Activated CD4-positive, alpha-beta T cell treated with anti-CD3 and anti-CD28 coated beads, Interleukin-2, Interleukin-4, amounts not matched to agents 100 ng/mL and 50 ng/mL, durations not matched to agents 16 hours and 8 hours (primary cell): ENCODE results near the gene DLEU7.

ENCODE experiments used
- DNase-seq: peaks from one replicate; pipeline ENCODE4 v3.0.0-alpha.2; 2020; ENCODE audit warnings: low spot score

Gene DLEU7

GRCh38 chr13:50843257-50844083 is at the start of gene DLEU7:
TSS of gene DLEU7 (minus strand) at chr13:50843692. CDS start at chr13:50843646, 46 bp downstream.
- no peak for DNase-seq

GRCh38 chr13:50892210-50892944 is 48.9 kb upstream of the DLEU7 start:
- DNase-seq, result peak; percentile 59

- DNase-seq, result no peak
Observed at GRCh38 chr13:50891206-50891605, 47.7 kb upstream of the DLEU7 start.

GRCh38 chr13:50889317-50889716 is 45.8 kb upstream of the DLEU7 start:
- DNase-seq, result no peak

- no peak for DNase-seq
Observed at GRCh38 chr13:50888362-50888761, 44.9 kb upstream of the DLEU7 start.

GRCh38 chr13:50887151-50887550 is 43.7 kb upstream of the DLEU7 start:
- no peak for DNase-seq

- DNase-seq, result no peak
Observed at GRCh38 chr13:50884265-50884664, 40.8 kb upstream of the DLEU7 start.

- DNase-seq, result no peak
Observed at GRCh38 chr13:50883728-50884127, 40.2 kb upstream of the DLEU7 start.

- DNase-seq, result no peak
Observed at GRCh38 chr13:50882816-50883435, 39.4 kb upstream of the DLEU7 start.

- DNase-seq, result no peak
Observed at GRCh38 chr13:50873991-50874390, 30.5 kb upstream of the DLEU7 start.

- no peak for DNase-seq
Observed at GRCh38 chr13:50873467-50873866, 30.0 kb upstream of the DLEU7 start.

GRCh38 chr13:50871405-50871804 is 27.9 kb upstream of the DLEU7 start:
- no peak for DNase-seq

- no peak for DNase-seq
Observed at GRCh38 chr13:50867637-50867945, 24.1 kb upstream of the DLEU7 start.

- no peak for DNase-seq
Observed at GRCh38 chr13:50866817-50867636, 23.5 kb upstream of the DLEU7 start.

- no peak for DNase-seq
Observed at GRCh38 chr13:50864492-50864891, 21.0 kb upstream of the DLEU7 start.

- DNase-seq, result no peak
Observed at GRCh38 chr13:50855681-50856080, 12.2 kb upstream of the DLEU7 start.

GRCh38 chr13:50850445-50850844 is 7.0 kb upstream of the DLEU7 start:
- no peak for DNase-seq

- no peak for DNase-seq
Observed at GRCh38 chr13:50847501-50847900, 4.0 kb upstream of the DLEU7 start.

GRCh38 chr13:50846861-50847475 is 3.5 kb upstream of the DLEU7 start:
- no peak for DNase-seq

- no peak for DNase-seq
Observed at GRCh38 chr13:50845211-50845610, 1.7 kb upstream of the DLEU7 start.

- no peak for DNase-seq
Observed at GRCh38 chr13:50844084-50844875, 788 bp upstream of the DLEU7 start.
